ENCODE data around the gene RAB20.

- TF ChIP-seq CTCF (IDR thresholded peaks at IDR 0.05; ENCODE audit: poor library complexity), result no peak
- no peak for TF ChIP-seq EZH2 (IDR thresholded peaks at IDR 0.05; ENCODE audit: borderline replicate concordance)
Measured at GRCh38 chr13:110572778-110573118, 11.2 kb upstream of the RAB20 start.

Data from hepatocyte (in vitro differentiated cells).